ENCODE measurements around the gene LCAT. TPM values are rescaled to one million over a fixed set of nuclear protein-coding genes. Genes with fewer than 3 reads are reported as not detected.

The LCAT gene
- total and polyA plus RNA-seq, 9 of the 15 experiments (the other 6 are each of a cell fraction or from before 2014, with no cell fraction given), result 0.46 to 21.0 (median 5.0) TPM

GRCh38 chr16:67993207-67994039 is 49.5 kb upstream of the LCAT start (continued):
- TF ChIP-seq, protein P1, sequence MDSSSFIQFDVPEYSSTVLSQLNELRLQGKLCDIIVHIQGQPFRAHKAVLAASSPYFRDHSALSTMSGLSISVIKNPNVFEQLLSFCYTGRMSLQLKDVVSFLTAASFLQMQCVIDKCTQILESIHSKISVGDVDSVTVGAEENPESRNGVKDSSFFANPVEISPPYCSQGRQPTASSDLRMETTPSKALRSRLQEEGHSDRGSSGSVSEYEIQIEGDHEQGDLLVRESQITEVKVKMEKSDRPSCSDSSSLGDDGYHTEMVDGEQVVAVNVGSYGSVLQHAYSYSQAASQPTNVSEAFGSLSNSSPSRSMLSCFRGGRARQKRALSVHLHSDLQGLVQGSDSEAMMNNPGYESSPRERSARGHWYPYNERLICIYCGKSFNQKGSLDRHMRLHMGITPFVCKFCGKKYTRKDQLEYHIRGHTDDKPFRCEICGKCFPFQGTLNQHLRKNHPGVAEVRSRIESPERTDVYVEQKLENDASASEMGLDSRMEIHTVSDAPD (CRISPR knock-in tag; IDR thresholded peaks at IDR 0.05), result no peak
- TF ChIP-seq BRD4 (IDR thresholded peaks at IDR 0.05) (peak; percentile 28; the same call in 1 of the 2 replicates), RNF2 (IDR thresholded peaks at IDR 0.05) (peak; percentile 66), CTCF (IDR thresholded peaks at IDR 0.05 in 2 of 3, conservative IDR thresholded peaks at IDR 0.05 in 1 of 3; ENCODE audit: insufficient read depth in 2 of 3, low read depth in 1 of 3, low read length in 3 of 3) (peak; percentile 93 to 98 (median 97)), ZNF184 (CRISPR knock-in tag; IDR thresholded peaks at IDR 0.05) (no peak), GTF2F1 (IDR thresholded peaks at IDR 0.05; ENCODE audit: low read depth, low read length) (no peak), EP400 (IDR thresholded peaks at IDR 0.05) (peak; percentile 98), ZC3H4 (CRISPR knock-in tag; IDR thresholded peaks at IDR 0.05; ENCODE audit: borderline replicate concordance) (no peak), FOXP1 (CRISPR knock-in tag; IDR thresholded peaks at IDR 0.05) (no peak), FOXA3 (CRISPR knock-in tag; conservative IDR thresholded peaks at IDR 0.05 in 1 of 2, IDR thresholded peaks at IDR 0.05 in 1 of 2) (no peak), USF2 (CRISPR knock-in tag; IDR thresholded peaks at IDR 0.05) (no peak), HDAC1 (IDR thresholded peaks at IDR 0.05) (peak in 1 of 2 experiments; percentile 87; a peak in 2 of 4 replicates), ZNF384 (IDR thresholded peaks at IDR 0.05; ENCODE audit: low read depth, low read length) (no peak), HDAC3 (IDR thresholded peaks at IDR 0.05; ENCODE audit: borderline replicate concordance, partially characterized antibody) (no peak), MCM7 (IDR thresholded peaks at IDR 0.05) (no peak)
- TF ChIP-seq, protein P2, sequence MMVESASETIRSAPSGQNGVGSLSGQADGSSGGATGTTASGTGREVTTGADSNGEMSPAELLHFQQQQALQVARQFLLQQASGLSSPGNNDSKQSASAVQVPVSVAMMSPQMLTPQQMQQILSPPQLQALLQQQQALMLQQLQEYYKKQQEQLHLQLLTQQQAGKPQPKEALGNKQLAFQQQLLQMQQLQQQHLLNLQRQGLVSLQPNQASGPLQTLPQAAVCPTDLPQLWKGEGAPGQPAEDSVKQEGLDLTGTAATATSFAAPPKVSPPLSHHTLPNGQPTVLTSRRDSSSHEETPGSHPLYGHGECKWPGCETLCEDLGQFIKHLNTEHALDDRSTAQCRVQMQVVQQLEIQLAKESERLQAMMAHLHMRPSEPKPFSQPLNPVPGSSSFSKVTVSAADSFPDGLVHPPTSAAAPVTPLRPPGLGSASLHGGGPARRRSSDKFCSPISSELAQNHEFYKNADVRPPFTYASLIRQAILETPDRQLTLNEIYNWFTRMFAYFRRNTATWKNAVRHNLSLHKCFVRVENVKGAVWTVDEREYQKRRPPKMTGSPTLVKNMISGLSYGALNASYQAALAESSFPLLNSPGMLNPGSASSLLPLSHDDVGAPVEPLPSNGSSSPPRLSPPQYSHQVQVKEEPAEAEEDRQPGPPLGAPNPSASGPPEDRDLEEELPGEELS (CRISPR knock-in tag; IDR thresholded peaks at IDR 0.05; ENCODE audit: borderline replicate concordance), result no peak
- TF ChIP-seq, protein P3, sequence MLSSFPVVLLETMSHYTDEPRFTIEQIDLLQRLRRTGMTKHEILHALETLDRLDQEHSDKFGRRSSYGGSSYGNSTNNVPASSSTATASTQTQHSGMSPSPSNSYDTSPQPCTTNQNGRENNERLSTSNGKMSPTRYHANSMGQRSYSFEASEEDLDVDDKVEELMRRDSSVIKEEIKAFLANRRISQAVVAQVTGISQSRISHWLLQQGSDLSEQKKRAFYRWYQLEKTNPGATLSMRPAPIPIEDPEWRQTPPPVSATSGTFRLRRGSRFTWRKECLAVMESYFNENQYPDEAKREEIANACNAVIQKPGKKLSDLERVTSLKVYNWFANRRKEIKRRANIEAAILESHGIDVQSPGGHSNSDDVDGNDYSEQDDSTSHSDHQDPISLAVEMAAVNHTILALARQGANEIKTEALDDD (IDR thresholded peaks at IDR 0.05), result no peak
- TF ChIP-seq, protein P4, sequence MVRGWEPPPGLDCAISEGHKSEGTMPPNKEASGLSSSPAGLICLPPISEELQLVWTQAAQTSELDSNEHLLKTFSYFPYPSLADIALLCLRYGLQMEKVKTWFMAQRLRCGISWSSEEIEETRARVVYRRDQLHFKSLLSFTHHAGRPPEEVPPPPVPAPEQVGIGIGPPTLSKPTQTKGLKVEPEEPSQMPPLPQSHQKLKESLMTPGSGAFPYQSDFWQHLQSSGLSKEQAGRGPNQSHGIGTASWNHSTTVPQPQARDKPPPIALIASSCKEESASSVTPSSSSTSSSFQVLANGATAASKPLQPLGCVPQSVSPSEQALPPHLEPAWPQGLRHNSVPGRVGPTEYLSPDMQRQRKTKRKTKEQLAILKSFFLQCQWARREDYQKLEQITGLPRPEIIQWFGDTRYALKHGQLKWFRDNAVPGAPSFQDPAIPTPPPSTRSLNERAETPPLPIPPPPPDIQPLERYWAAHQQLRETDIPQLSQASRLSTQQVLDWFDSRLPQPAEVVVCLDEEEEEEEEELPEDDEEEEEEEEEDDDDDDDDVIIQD (CRISPR knock-in tag; IDR thresholded peaks at IDR 0.05), result no peak
